ENCODE measurements around the gene MCRIP1. TPM values are rescaled to one million over a fixed set of nuclear protein-coding genes. Genes with fewer than 3 reads are reported as not detected.

MCRIP1 gene
- total and polyA plus RNA-seq, 9 of the 15 experiments (the other 6 are each of a cell fraction or from before 2014, with no cell fraction given), result 0.39 to 35.8 (median 9.7) TPM

DNA sequence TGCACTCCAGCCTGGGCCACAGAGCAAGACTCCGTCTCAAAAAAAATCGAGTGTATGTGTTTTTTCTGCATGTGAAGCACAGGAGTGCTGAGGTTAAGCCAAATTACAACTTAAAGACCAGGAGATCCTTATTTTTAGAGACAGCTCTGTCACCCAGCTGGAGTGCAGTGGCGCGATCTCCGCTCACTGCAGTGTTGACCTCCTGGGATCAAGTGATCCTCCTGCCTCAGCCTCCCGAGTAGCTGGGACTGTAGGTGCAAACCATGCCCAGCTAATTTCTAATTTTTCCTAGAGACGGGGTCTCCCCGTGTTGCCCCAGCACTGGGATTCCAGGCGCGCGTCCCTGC, 9.3 kb upstream of the MCRIP1 start:
- Histone ChIP-seq H4K20me1 (replicated peaks; ENCODE audit: control insufficient read depth, insufficient read depth, low read length) (peaks cover 13% of the 10 kb centered on the region), H3K27ac (ENCODE audit: extremely low read depth, low read depth, low read length) (no peak overlapping the region), H3K36me3 (ENCODE audit: control insufficient read depth, insufficient read depth, low read length) (peaks cover 48% of the 10 kb centered on the region; the same call in 2 of the 3 replicates), H3K9ac (ENCODE audit: insufficient read depth in 1 of 2, low read depth in 2 of 2, low read length in 2 of 2) (peak overlapping the region in 1 of 2 experiments; percentile 24; a peak in 2 of 4 replicates), H3K9me1 (ENCODE audit: control insufficient read depth, insufficient read depth, low read length) (no peaks in the 10 kb centered on the region), H3K4me1 (replicated peaks in 1 of 2; ENCODE audit: control insufficient read depth in 2 of 2, insufficient read depth in 2 of 2, low read length in 2 of 2) (peaks cover 4 to 54% of the 10 kb centered on the region in 2 experiments; a peak in 4 of 5 replicates), H3K4me3 (no peak overlapping the region), H3K9me3 (replicated peaks; ENCODE audit: control insufficient read depth, insufficient read depth, low read depth, low read length) (no peaks in the 10 kb centered on the region), H2AFZ (ENCODE audit: low read depth, low read length) (no peak overlapping the region), H3K27me3 (ENCODE audit: control insufficient read depth in 2 of 2, insufficient read depth in 2 of 2, low read length in 2 of 2) (no peaks in the 10 kb centered on the region), H3K4me2 (ENCODE audit: insufficient read depth, low read length) (no peak overlapping the region), H3K79me2 (ENCODE audit: control insufficient read depth, insufficient read depth, low read length) (no peaks in the 10 kb centered on the region)
- POLR2A ChIA-PET, result interaction anchor here (0.8 to 8.0 kb wide), 7 partner anchors 10 to 189 kb away, joined by 3 to 85 read pairs (median 21); partner anchors contain the start of genes MCRIP1 and P4HB
- intact Hi-C loops (cut with micrococcal nuclease), result no loop called here
- CTCF ChIA-PET (ENCODE audit: low intra/inter-chr PET ratio), result no interaction called here
- no TSS peak for BruUV-seq (replicated peaks)
- ATAC-seq, result no peak
- 89% methylated on average over 10 of the region's 11 CpGs for WGBS (ENCODE audit: insufficient coverage, low coverage, missing lambda C conversion rate)
- in situ Hi-C loops (cut with MboI), result no loop called here
- TF ChIP-seq ZNF316 (IDR thresholded peaks at IDR 0.05), result no peak
- peak; percentile 2 for TF ChIP-seq RBM22 (IDR thresholded peaks at IDR 0.05; ENCODE audit: low read depth, low read length, poor library complexity, severe bottlenecking)
- TF ChIP-seq HMGN3 (IDR thresholded peaks at IDR 0.05; ENCODE audit: borderline replicate concordance, extremely low read depth, insufficient read length, low read depth, low read length), result peak; percentile 26
- 0 out of 2 replicates have a peak, but pooled peaks have one; percentile 17 for TF ChIP-seq ZNF3 (CRISPR knock-in tag; IDR thresholded peaks at IDR 0.05)
- peak; percentile 62 for TF ChIP-seq ZBTB33 (CRISPR knock-in tag; IDR thresholded peaks at IDR 0.05)
- 0 out of 2 replicates have a peak, but pooled peaks have one; percentile 1 for TF ChIP-seq RBFOX2 (IDR thresholded peaks at IDR 0.05; ENCODE audit: low read depth, low read length)
- no peak for TF ChIP-seq ZNF551 (CRISPR knock-in tag; IDR thresholded peaks at IDR 0.05)
- TF ChIP-seq TAF15 (IDR thresholded peaks at IDR 0.05; ENCODE audit: low read depth, low read length), result no peak
- TF ChIP-seq ZNF609 (CRISPR knock-in tag; IDR thresholded peaks at IDR 0.05; ENCODE audit: borderline replicate concordance), result no peak
- DNase-seq (ENCODE audit: extremely low read depth in 1 of 4, low spot score in 3 of 4), result no peak
- no peak for FAIRE-seq

Data from K562 (cell line).